H9 (cell line): Measurements from ENCODE around the gene MAST1. TPM values are rescaled to one million over a fixed set of nuclear protein-coding genes. Genes with fewer than 3 reads are reported as not detected.

Source experiments
- DNase-seq: peaks from one replicate; pipeline ENCODE4 v3.0.0-alpha.2; 2017
- H2AFZ ChIP-seq: one replicate; pipeline ENCODE4 v1.6.1; 2013; ENCODE audit warnings: mild to moderate bottlenecking, low read length, control low read depth, moderate library complexity
- H2AK5ac ChIP-seq: 2 replicates; pipeline ENCODE4 v1.6.1; 2013; ENCODE audit warnings: low read length, control low read depth, mixed read lengths; ENCODE audit not compliant: insufficient read length
- H2BK120ac ChIP-seq: one replicate; pipeline ENCODE4 v1.6.1; 2013; ENCODE audit warnings: low read depth, mild to moderate bottlenecking, low read length, control low read depth, inconsistent platforms; ENCODE audit not compliant: poor library complexity, severe bottlenecking
- H2BK12ac ChIP-seq: 2 replicates; pipeline ENCODE4 v1.6.1; 2013; ENCODE audit warnings: low read length, control low read depth, mixed read lengths, low read depth; ENCODE audit not compliant: insufficient read length
- H2BK15ac ChIP-seq: 2 replicates; pipeline ENCODE4 v1.6.1; 2013; ENCODE audit warnings: low read depth, low read length, control low read depth
- H2BK20ac ChIP-seq: one replicate; pipeline ENCODE4 v1.6.1; 2013; ENCODE audit warnings: low read depth, mild to moderate bottlenecking, low read length, control low read depth, inconsistent platforms; ENCODE audit not compliant: poor library complexity, severe bottlenecking
- H2BK5ac ChIP-seq: 2 replicates; pipeline ENCODE4 v1.6.1; 2013; ENCODE audit warnings: low read length, control low read depth, mixed read lengths; ENCODE audit not compliant: insufficient read length
- H3K14ac ChIP-seq: 2 replicates; pipeline ENCODE4 v1.6.1; 2013; ENCODE audit warnings: low read length, control low read depth; ENCODE audit not compliant: insufficient read depth
- H3K18ac ChIP-seq: 2 replicates; pipeline ENCODE4 v1.6.1; 2013; ENCODE audit warnings: low read depth, mild to moderate bottlenecking, mixed read lengths, low read length, control low read depth; ENCODE audit not compliant: insufficient read length
- H3K23ac ChIP-seq: 2 replicates; pipeline ENCODE4 v1.6.1; 2013; ENCODE audit warnings: low read length, control low read depth, mixed read lengths, low read depth; ENCODE audit not compliant: insufficient read length
- H3K23me2 ChIP-seq: 2 replicates; pipeline ENCODE4 v1.6.1; 2013; ENCODE audit warnings: low read depth, mild to moderate bottlenecking, mixed read lengths, low read length, control low read depth; ENCODE audit not compliant: insufficient read length, poor library complexity, severe bottlenecking
- H3K27ac ChIP-seq: 2 replicates; pipeline ENCODE4 v1.5.1; 2013; ENCODE audit warnings: low read length, control low read depth, mixed read lengths, low read depth; ENCODE audit not compliant: insufficient read length
- H3K27me3 ChIP-seq: 2 replicates; pipeline ENCODE4 v1.6.1; 2013; ENCODE audit warnings: low read length, control low read depth, inconsistent platforms; ENCODE audit not compliant: insufficient read depth
- H3K4ac ChIP-seq: 2 replicates; pipeline ENCODE4 v1.6.1; 2013; ENCODE audit warnings: low read depth, mild to moderate bottlenecking, control low read depth, inconsistent platforms, low read length, moderate library complexity
- H3K4me1 ChIP-seq: 2 replicates; pipeline ENCODE4 v1.6.1; 2013; ENCODE audit warnings: low read length, control low read depth, inconsistent platforms; ENCODE audit not compliant: insufficient read depth
- H3K4me2 ChIP-seq: 2 replicates; pipeline ENCODE4 v1.6.1; 2013; ENCODE audit warnings: low read length, control low read depth, mixed read lengths; ENCODE audit not compliant: insufficient read length, insufficient read depth
- H3K56ac ChIP-seq: 2 replicates; pipeline ENCODE4 v1.6.1; 2013; ENCODE audit warnings: low read depth, mild to moderate bottlenecking, mixed read lengths, low read length, control low read depth; ENCODE audit not compliant: insufficient read length
- H3K79me1 ChIP-seq: 2 replicates; pipeline ENCODE4 v1.6.1; 2013; ENCODE audit warnings: low read depth, mild to moderate bottlenecking, moderate library complexity, low read length, control low read depth, inconsistent platforms; ENCODE audit not compliant: insufficient read depth, poor library complexity, severe bottlenecking
- H3K79me2 ChIP-seq: 2 replicates; pipeline ENCODE4 v1.6.1; 2013; ENCODE audit warnings: low read length, control low read depth, inconsistent platforms; ENCODE audit not compliant: insufficient read depth
- H3K9ac ChIP-seq: 2 replicates; pipeline ENCODE4 v1.6.1; 2013; ENCODE audit warnings: low read length, control low read depth, mixed read lengths; ENCODE audit not compliant: insufficient read length; ENCODE audit errors: extremely low read depth
- H3K9me3 ChIP-seq: one replicate; pipeline ENCODE4 v1.6.1; 2013; ENCODE audit warnings: low read depth, low read length, inconsistent platforms; ENCODE audit not compliant: control insufficient read depth
- H3T11ph ChIP-seq: one replicate; pipeline ENCODE4 v1.6.1; 2013; ENCODE audit warnings: mild to moderate bottlenecking, low read length, control low read depth, inconsistent platforms
- H4K20me1 ChIP-seq: one replicate; pipeline ENCODE4 v1.6.1; 2013; ENCODE audit not compliant: control insufficient read depth, insufficient read length, insufficient read depth
- H4K5ac ChIP-seq: 2 replicates; pipeline ENCODE4 v1.6.1; 2013; ENCODE audit warnings: low read depth, mild to moderate bottlenecking, mixed read lengths, low read length, control low read depth; ENCODE audit not compliant: insufficient read length
- H4K8ac ChIP-seq: replicated peaks from 2 replicates; pipeline ENCODE4 v1.6.1; 2013; ENCODE audit warnings: low read length, control low read depth, mixed read lengths, low read depth; ENCODE audit not compliant: insufficient read length
- H4K91ac ChIP-seq: 2 replicates; pipeline ENCODE4 v1.6.1; 2013; ENCODE audit warnings: low read depth, mild to moderate bottlenecking, moderate library complexity, mixed read lengths, low read length, control low read depth; ENCODE audit not compliant: insufficient read length
- H3K27ac Mint-ChIP-seq, 3 experiments: 2 replicates in 2 of 3; 3 replicates in 1 of 3; pipeline ENCODE4 v1.8.0; 2020 to 2021; ENCODE audit warnings: mixed read lengths in 3 of 3, mild to moderate bottlenecking in 1 of 3, moderate library complexity in 1 of 3
- H3K27me3 Mint-ChIP-seq: 2 replicates; pipeline ENCODE4 v1.8.0; 2021; ENCODE audit warnings: low read depth, mild to moderate bottlenecking, moderate library complexity, mixed read lengths
- H3K36me3 Mint-ChIP-seq, 3 experiments: 2 replicates in 2 of 3; 3 replicates in 1 of 3; pipeline ENCODE4 v1.8.0; 2020 to 2021; ENCODE audit warnings: low read depth in 3 of 3, mixed read lengths in 3 of 3; ENCODE audit not compliant: insufficient read depth in 1 of 3
- H3K4me1 Mint-ChIP-seq, 2 experiments: 2 replicates each; pipeline ENCODE4 v1.8.0; 2020; ENCODE audit warnings: mixed read lengths in 2 of 2
- H3K4me3 Mint-ChIP-seq, 2 experiments: 2 replicates in 1 of 2; 3 replicates in 1 of 2; pipeline ENCODE4 v1.8.0; 2020 to 2021; ENCODE audit warnings: mild to moderate bottlenecking in 2 of 2, mixed read lengths in 2 of 2, moderate library complexity in 1 of 2
- H3K9me3 Mint-ChIP-seq, 2 experiments: 2 replicates in 1 of 2; 3 replicates in 1 of 2; pipeline ENCODE4 v1.8.0; 2020; ENCODE audit warnings: mild to moderate bottlenecking in 2 of 2, mixed read lengths in 2 of 2, moderate library complexity in 1 of 2
- WGBS: extraction: QIAGEN DNeasy Blood & Tissue Kit; methylation state at CpG from one replicate; pipeline ENCODE4 v1.1.7; 2013; ENCODE audit warnings: missing lambda C conversion rate, low lambda C conversion rate, mixed read lengths; ENCODE audit not compliant: insufficient read length; ENCODE audit errors: extremely low coverage; 5-methylcytosine and 5-hydroxymethylcytosine counted together
- total RNA-seq: library from RNA; stranded (reverse); gene quantifications from 2 replicates; pipeline ENCODE4 v1.2.1, GENCODE V29; 2021
- TF ChIP-seq, protein P1 (sequence below): fragments of 200-600 bp; sonication (generic); conservative IDR thresholded peaks from 3 replicates; pipeline ENCODE4 v1.8.0; 2021; ENCODE audit warnings: antibody characterized with exemption, mild to moderate bottlenecking

The MAST1 gene
- total RNA-seq, 1 experiment from 2014 or later: 15.1 TPM

DNA sequence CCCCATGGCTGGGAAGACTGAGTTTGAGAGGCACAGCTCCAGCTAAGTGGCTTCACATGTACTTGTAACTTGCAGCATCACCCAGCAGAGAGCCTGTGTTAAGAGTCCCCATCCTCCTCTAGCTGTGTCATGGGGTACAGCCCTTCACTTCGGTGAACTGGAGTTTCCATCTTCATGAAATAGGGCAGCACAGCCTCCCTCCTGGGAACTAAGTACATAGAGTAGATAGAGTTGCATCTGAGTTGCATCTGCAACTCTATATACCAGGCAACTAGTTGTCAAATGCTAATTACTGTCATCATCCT is 37.9 kb upstream of the MAST1 start:
- peaks cover 4% of the 10 kb centered on the region for H3K79me1 ChIP-seq
- H4K8ac ChIP-seq: no peak overlapping the region
- H3K4ac ChIP-seq: no peak overlapping the region
- no peak overlapping the region for H2BK20ac ChIP-seq
- H3K18ac ChIP-seq: no peak overlapping the region
- H4K91ac ChIP-seq: no peak overlapping the region
- no CpG with 5 or more reads among the region's 1 CpG for WGBS
- H3K27ac ChIP-seq: no peak overlapping the region
- H3K27me3 ChIP-seq: no peaks in the 10 kb centered on the region
- Mint-ChIP-seq H3K27me3 (peaks cover 6% of the 10 kb centered on the region), H3K27ac (no peak overlapping the region), H3K36me3 (peaks cover 11 to 44% (median 35%) of the 10 kb centered on the region in 3 experiments; a peak in 6 of 7 replicates), H3K4me1 (peaks cover 20 to 22% of the 10 kb centered on the region in 2 experiments), H3K4me3 (peak overlapping the region; percentile 91 to 94), H3K9me3 (no peaks in the 10 kb centered on the region; a peak in 1 of 5 replicates)
- no peak overlapping the region for H3T11ph ChIP-seq
- H3K23ac ChIP-seq: no peak overlapping the region
- TF ChIP-seq, protein P1, sequence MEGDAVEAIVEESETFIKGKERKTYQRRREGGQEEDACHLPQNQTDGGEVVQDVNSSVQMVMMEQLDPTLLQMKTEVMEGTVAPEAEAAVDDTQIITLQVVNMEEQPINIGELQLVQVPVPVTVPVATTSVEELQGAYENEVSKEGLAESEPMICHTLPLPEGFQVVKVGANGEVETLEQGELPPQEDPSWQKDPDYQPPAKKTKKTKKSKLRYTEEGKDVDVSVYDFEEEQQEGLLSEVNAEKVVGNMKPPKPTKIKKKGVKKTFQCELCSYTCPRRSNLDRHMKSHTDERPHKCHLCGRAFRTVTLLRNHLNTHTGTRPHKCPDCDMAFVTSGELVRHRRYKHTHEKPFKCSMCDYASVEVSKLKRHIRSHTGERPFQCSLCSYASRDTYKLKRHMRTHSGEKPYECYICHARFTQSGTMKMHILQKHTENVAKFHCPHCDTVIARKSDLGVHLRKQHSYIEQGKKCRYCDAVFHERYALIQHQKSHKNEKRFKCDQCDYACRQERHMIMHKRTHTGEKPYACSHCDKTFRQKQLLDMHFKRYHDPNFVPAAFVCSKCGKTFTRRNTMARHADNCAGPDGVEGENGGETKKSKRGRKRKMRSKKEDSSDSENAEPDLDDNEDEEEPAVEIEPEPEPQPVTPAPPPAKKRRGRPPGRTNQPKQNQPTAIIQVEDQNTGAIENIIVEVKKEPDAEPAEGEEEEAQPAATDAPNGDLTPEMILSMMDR: no peak
- no peaks in the 10 kb centered on the region for H3K9me3 ChIP-seq
- no peak overlapping the region for H2BK120ac ChIP-seq
- no peak overlapping the region for H3K56ac ChIP-seq
- peak overlapping the region; percentile 84 for H3K4me2 ChIP-seq
- no peaks in the 10 kb centered on the region for H3K79me2 ChIP-seq
- peaks cover 17% of the 10 kb centered on the region for H3K23me2 ChIP-seq
- H4K5ac ChIP-seq: no peak overlapping the region
- no peak overlapping the region for H2AFZ ChIP-seq
- no peak overlapping the region for H2BK12ac ChIP-seq
- no peaks in the 10 kb centered on the region; the same call in 1 of the 2 replicates for H3K4me1 ChIP-seq
- H2AK5ac ChIP-seq: no peak overlapping the region
- DNase-seq: no peak
- no peak overlapping the region for H3K14ac ChIP-seq
- no peak overlapping the region for H3K9ac ChIP-seq
- no peak overlapping the region for H2BK5ac ChIP-seq
- H4K20me1 ChIP-seq: no peaks in the 10 kb centered on the region
- no peak overlapping the region for H2BK15ac ChIP-seq
